ENCODE data around the gene SAP30L. TPM values are rescaled to one million over a fixed set of nuclear protein-coding genes. Genes with fewer than 3 reads are reported as not detected.

The SAP30L gene
- total RNA-seq, 1 experiment from 2014 or later: 53.0 TPM

DNA sequence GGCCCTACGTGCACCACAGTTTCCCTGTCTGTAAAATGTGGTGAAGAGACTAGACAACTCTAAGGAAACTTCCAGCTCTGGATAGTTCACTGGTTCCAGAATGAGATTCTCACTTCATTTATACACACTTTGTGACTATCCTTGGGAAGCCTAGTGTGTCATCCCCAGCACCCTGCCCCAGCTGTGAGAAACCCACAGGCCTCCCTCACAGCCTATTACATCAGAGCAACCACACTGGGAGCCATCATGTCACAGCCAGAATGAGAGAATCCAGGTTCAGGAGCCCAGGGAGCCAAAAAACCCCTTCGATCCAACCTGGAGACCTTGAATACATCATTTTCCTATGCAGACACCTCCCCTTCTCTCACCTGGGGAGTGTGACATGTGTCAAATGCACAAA is 53.2 kb downstream of the SAP30L start:
- Histone ChIP-seq H3K27me3 (ENCODE audit: insufficient read depth, low read depth) (peaks cover 5% of the 10 kb centered on the region; the same call in 1 of the 2 replicates), H3K9me2 (ENCODE audit: insufficient read depth) (0 out of 2 replicates have a peak, but pooled peaks cover 3% of the 10 kb centered on the region), H2AFZ (no peak overlapping the region), H3K36me3 (ENCODE audit: low read depth) (no peaks in the 10 kb centered on the region), H3F3A (ENCODE audit: insufficient read depth, low read depth) (no peaks in the 10 kb centered on the region), H3K4me3 (no peak overlapping the region), H3K79me2 (ENCODE audit: low read depth) (no peaks in the 10 kb centered on the region), H3K4me2 (no peak overlapping the region), H4K20me1 (ENCODE audit: insufficient read depth) (no peaks in the 10 kb centered on the region), H3K9me3 (ENCODE audit: insufficient read depth, low read depth) (no peaks in the 10 kb centered on the region), H3K4me1 (replicated peaks; ENCODE audit: insufficient read depth) (no peaks in the 10 kb centered on the region), H3K27ac (no peak overlapping the region)
- intact Hi-C loops (cut with micrococcal nuclease; ENCODE audit: unreplicated experiment): loop anchor here (10.0 kb wide), 1 partner anchor 664 kb away; no protein-coding TSS in a partner anchor
- no TSS peak for BruUV-seq (replicated peaks)
- ChIA-PET POLR2A (ENCODE audit: unreplicated experiment) (no interaction called here), CTCF (no interaction called here)
- TF ChIP-seq EZH2 (IDR thresholded peaks at IDR 0.05; ENCODE audit: low read depth): no peak
- TF ChIP-seq, protein P1, sequence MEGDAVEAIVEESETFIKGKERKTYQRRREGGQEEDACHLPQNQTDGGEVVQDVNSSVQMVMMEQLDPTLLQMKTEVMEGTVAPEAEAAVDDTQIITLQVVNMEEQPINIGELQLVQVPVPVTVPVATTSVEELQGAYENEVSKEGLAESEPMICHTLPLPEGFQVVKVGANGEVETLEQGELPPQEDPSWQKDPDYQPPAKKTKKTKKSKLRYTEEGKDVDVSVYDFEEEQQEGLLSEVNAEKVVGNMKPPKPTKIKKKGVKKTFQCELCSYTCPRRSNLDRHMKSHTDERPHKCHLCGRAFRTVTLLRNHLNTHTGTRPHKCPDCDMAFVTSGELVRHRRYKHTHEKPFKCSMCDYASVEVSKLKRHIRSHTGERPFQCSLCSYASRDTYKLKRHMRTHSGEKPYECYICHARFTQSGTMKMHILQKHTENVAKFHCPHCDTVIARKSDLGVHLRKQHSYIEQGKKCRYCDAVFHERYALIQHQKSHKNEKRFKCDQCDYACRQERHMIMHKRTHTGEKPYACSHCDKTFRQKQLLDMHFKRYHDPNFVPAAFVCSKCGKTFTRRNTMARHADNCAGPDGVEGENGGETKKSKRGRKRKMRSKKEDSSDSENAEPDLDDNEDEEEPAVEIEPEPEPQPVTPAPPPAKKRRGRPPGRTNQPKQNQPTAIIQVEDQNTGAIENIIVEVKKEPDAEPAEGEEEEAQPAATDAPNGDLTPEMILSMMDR (conservative IDR thresholded peaks at IDR 0.05): no peak
- DNase-seq: no peak

DNA sequence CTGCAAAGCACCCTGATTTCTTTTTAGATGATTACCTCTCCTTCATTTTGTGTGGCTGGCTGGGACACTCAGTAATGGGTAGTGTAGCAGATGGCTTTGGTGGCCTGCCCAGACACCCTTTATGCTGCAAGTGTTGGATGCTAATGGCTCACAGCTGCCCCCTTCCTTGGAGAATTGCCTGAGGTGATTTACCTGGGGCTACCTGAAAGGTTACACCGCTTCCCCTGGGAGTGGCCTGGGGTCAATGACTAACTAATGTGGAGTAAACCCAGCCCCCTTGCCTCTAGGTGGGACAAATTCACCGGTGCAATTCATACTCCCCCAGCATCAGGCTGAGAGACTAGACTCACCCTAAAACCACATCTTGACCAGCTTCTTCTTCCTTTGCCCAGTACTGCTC is 55.8 kb downstream of the SAP30L start:
- Histone ChIP-seq H3K27me3 (ENCODE audit: insufficient read depth, low read depth) (no peaks in the 10 kb centered on the region), H2AFZ (no peak overlapping the region), H3K4me1 (replicated peaks; ENCODE audit: insufficient read depth) (no peaks in the 10 kb centered on the region), H3K79me2 (ENCODE audit: low read depth) (no peaks in the 10 kb centered on the region), H3K4me2 (no peak overlapping the region), H3K9me2 (ENCODE audit: insufficient read depth) (no peaks in the 10 kb centered on the region), H3K36me3 (ENCODE audit: low read depth) (no peaks in the 10 kb centered on the region), H3K4me3 (no peak overlapping the region), H3K27ac (no peak overlapping the region), H3K9me3 (ENCODE audit: insufficient read depth, low read depth) (no peaks in the 10 kb centered on the region), H3F3A (ENCODE audit: insufficient read depth, low read depth) (no peaks in the 10 kb centered on the region), H4K20me1 (ENCODE audit: insufficient read depth) (no peaks in the 10 kb centered on the region)
- ChIA-PET CTCF (no interaction called here), POLR2A (ENCODE audit: unreplicated experiment) (no interaction called here)
- no peak for DNase-seq
- BruUV-seq (replicated peaks): no TSS peak
- TF ChIP-seq, protein P1 (conservative IDR thresholded peaks at IDR 0.05): no peak
- TF ChIP-seq EZH2 (IDR thresholded peaks at IDR 0.05; ENCODE audit: low read depth): no peak
- intact Hi-C loops (cut with micrococcal nuclease; ENCODE audit: unreplicated experiment): no loop called here

DNA sequence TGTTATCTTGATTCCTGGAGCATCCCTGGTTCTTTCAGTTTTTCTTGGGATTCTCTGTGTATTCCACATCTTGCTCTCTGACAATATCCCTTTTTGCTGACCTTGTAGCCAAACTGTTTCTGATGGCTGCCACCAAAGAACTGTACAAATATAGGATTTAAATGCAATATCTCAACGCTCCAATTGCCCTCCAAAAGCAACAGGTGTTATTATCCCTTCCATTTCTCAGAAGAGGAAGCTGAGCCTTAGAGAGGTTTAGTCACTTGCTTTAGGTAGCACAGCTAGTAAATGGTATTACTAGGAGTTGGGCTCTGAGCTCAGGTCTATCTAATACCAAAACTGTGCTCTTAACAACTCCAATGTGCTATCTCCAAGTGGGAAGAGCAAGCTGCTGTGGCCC is 56.4 kb downstream of the SAP30L start:
- no peaks in the 10 kb centered on the region for H3K4me1 ChIP-seq (replicated peaks; ENCODE audit: insufficient read depth)
- no TSS peak for BruUV-seq (replicated peaks)
- no peak for DNase-seq
- no peaks in the 10 kb centered on the region for H3K27me3 ChIP-seq (ENCODE audit: insufficient read depth, low read depth)
- no peaks in the 10 kb centered on the region for H3F3A ChIP-seq (ENCODE audit: insufficient read depth, low read depth)
- H3K4me3 ChIP-seq: no peak overlapping the region
- H3K27ac ChIP-seq: no peak overlapping the region
- TF ChIP-seq, protein P1 (conservative IDR thresholded peaks at IDR 0.05): no peak
- TF ChIP-seq EZH2 (IDR thresholded peaks at IDR 0.05; ENCODE audit: low read depth): no peak
- H2AFZ ChIP-seq: no peak overlapping the region
- no peaks in the 10 kb centered on the region for H3K79me2 ChIP-seq (ENCODE audit: low read depth)
- POLR2A ChIA-PET (ENCODE audit: unreplicated experiment): no interaction called here
- no peaks in the 10 kb centered on the region for H3K9me2 ChIP-seq (ENCODE audit: insufficient read depth)
- intact Hi-C loops (cut with micrococcal nuclease; ENCODE audit: unreplicated experiment): no loop called here
- CTCF ChIA-PET: no interaction called here
- H4K20me1 ChIP-seq (ENCODE audit: insufficient read depth): no peaks in the 10 kb centered on the region
- H3K9me3 ChIP-seq (ENCODE audit: insufficient read depth, low read depth): no peaks in the 10 kb centered on the region
- no peaks in the 10 kb centered on the region for H3K36me3 ChIP-seq (ENCODE audit: low read depth)
- no peak overlapping the region for H3K4me2 ChIP-seq

Measured in PC-9 (cell line).